8988T (cell line): ENCODE data around the gene PRRC2B.

ENCODE experiments used
- DNase-seq: peaks from one replicate; pipeline ENCODE4 v3.0.0; 2011

Gene PRRC2B

DNA sequence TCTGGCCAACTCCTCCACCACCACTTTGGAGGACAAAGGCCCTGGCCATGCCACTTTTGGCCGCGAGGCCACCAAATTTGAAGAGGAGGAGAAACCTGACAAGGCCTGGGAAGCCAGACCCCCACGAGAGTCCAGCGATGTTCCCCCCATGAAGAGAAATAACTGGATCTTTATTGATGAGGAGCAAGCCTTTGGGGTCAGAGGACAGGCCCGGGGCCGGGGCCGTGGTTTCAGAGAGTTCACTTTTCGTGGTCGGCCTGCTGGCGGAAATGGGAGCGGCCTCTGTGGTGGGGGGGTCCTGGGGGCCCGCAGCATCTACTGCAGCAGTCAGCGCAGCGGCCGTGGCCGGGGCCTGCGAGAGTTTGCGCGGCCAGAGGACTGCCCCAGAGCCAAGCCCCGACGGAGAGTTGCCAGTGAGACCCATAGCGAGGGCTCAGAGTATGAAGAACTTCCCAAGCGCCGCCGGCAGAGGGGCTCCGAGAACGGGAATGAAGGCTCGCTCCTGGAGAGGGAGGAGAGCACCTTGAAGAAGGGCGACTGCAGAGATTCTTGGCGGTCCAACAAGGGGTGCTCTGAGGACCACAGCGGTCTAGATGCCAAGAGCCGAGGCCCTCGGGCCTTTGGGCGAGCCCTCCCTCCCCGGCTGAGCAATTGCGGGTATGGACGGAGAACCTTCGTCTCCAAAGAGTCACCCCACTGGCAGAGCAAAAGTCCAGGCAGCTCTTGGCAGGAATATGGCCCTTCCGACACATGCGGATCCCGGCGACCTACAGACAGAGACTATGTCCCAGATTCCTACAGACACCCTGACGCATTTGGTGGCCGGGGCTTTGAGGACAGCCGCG is 81.4 kb downstream of the PRRC2B start:
- DNase-seq: no peak

DNA sequence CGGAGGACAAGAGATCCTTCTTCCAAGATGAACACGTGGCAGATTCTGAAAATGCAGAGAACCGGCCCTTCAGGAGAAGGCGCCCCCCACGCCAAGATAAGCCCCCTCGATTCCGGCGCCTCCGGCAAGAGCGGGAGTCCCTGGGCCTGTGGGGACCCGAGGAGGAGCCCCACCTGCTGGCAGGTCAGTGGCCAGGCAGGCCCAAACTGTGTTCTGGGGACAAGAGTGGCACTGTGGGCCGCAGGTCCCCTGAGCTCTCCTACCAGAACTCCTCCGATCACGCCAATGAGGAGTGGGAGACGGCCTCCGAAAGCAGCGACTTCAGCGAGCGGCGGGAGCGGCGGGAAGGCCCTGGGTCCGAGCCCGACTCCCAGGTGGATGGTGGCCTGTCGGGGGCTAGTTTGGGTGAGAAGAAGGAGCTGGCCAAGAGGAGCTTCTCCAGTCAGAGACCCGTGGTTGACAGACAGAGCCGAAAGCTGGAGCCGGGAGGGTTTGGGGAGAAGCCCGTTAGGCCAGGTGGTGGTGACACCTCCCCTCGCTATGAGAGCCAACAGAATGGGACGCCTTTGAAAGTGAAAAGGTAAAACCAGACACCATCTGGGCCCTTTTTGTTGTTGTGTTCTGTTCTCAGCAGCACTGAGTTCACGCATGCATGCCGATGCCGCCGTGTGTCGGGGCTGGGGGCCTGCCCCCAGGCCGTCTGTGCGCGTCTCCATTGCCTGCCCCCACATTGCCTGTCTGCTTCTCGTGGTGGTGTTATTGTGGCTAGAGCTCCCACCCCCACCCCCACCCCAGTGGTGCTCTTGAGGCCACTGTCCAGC is 82.3 kb downstream of the PRRC2B start:
- no peak for DNase-seq

DNA sequence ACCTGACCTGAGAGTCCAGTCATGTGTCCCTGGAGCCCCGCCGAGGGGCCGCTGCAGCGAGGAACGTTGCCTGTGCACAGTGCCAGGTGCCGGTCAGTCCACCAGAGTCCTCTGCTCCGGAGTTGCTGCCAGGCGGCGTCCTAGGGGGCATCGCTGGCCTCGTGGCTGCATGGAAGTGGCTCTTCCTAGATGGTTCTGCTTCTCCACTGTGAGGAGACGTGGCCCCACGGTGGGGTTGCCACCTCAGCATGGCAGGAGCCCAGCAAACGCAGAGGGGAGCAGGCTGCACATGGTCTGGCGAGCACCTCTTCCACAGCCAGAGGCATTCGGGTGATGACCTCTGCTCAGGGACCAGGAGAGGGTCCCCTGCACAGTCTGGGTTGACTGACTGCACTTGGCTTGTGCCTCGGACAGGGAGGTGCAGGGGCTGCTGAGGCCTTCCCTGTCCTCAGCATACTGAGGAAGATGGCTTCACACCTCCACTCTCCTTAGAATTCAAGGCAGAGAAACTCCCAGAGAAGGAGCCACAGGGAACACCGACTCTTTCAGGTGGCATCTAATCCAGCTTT is 83.0 kb downstream of the PRRC2B start:
- DNase-seq: no peak

DNA sequence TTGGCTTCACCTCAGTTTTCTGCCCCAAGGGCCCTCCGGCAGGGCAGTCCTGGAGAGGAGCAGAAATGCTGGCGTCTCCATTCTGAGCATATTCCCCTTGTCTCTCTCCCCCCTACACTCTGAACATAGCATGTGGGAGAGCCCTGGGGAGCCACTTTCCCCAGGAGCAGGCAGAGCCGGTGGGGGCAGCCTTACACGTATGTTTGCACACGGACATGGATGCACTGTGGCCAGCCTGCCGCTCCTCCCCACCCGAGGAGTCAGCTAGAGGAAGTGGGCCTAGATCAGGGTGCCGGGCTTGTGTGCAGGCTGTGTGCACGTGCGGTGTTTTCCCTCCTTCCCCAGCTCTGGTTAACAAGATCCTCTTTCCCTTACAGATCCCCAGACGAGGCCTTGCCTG is 83.5 kb downstream of the PRRC2B start:
- no peak for DNase-seq

DNA sequence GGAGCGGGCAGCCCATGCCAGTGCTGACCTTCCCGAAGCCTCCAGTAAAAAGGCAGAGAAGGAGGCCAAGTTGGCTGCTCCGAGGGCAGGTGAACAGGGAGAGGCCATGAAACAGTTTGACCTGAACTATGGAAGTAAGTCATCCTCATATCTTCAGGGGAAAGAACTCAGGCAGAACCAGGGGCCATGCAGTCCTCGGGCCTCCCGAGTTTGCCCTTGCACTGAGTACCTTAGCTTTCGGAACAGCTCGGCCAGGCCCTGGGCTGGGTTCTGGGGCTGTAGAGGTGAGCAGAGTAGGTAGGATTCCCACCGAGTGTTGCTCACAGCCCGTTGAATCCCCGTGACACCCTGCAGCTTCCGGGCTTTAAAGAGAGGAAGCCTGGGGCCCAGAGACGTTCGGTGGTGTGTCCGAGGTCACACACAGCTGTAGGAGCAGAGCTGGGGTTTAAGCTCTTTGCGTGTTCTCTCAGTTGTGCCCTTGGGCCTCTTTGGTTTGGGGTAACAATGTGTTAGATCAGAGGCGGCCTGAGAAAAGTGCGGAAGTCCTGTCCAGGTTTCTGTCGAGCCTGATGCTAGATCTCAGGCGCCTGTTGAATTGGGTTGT is 84.0 kb downstream of the PRRC2B start:
- no peak for DNase-seq

DNA sequence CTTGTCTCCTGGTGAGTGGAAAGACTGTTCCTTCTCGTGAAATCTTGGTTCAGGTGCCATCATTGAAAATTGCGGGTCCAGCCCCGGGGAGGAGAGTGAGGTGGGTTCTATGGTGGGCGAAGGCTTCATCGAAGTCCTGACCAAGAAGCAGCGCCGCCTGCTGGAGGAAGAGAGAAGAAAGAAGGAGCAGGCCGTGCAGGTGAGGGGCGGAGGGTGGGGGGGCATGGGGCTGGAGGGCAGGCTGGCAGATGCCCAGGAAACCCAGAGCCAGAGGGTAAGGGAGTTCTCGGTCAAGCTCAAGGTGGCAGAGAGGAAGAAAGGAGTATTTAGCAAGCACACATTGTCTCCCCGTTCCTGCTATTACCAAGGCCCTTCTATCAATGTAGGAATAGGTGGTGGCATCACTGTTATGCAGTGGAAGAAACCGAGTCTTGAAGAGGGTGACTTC is 84.6 kb downstream of the PRRC2B start:
- no peak for DNase-seq

DNA sequence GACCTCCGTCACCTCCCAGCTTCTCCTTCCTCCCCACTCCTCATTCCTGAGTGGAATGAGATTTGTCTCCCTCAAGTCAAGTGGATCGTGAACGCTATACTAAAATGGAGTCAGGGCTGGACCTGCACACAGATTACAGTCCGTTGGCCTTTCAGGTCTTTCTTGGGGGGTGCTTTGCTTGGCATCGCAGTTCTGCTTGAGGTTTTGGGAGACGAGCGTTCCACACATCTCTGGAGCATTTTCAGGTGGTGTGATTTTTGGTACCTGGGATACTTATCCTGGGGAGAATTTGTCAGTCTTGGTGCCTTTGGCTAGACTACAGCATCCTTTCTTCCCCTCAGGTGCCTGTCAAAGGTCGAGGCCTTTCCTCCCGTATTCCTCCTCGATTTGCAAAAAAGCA is 85.0 kb downstream of the PRRC2B start:
- DNase-seq: no peak

DNA sequence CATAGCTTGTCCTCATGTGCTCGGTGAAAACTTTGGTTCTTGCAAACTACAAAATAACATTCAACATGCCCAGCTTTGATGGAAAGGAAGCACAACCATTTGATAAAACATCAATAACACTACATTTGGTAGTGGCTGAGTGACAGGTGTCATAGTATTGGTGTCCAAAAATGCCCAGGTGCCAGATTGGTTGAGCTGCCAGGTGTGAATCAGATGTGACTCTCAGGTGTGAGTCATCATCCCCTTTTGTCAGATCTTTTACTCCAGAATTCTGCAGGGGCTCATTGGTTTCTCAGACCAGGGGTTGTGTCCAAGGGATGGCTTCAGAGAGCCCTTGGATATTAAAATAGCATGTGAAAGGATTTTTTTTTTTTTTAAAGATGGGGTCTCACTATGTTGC is 86.4 kb downstream of the PRRC2B start:
- DNase-seq: no peak

DNA sequence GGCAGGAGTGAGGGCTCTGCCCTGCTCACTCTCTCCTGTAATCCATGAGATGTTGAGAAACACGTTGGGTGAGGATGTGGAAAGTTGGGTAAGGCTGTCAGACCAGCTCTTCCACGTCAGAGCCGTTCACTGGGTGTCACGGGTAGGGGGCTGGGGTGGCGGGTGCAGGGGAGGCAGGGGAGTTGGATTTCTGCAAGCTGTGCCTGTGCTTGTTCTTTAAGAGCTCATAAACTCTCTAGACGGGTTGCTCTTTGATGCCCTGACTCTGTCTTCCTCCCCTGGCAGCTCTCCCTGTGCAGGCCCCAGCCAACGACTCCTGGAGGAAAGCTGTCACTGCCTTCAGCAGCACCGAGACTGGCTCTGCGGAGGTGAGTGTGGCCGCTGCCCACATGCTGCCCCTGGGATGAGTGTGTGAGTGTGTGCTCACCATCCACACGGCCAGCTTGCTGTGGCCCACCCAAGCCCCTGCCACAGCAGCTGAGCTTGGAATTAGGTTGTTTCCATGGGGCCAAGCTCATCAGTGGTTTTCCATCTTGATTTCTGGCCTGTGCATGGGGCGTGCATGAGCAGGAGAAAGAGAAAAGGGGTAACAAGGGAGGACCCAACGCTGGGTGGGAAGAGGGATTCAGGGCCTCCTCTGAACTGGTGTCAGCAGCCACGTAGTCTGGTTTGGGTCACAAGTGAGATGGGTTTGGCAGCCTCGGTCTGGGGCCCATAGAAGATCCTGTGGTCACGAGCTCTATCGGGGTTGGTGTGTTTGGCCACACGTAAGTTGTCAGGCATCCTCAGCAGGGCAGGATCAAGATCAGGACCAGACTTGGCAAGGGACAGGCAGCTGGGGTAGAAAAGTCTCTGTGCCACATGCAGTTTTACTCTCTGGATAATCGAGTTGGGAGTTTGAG is 87.8 kb downstream of the PRRC2B start:
- DNase-seq: no peak

DNA sequence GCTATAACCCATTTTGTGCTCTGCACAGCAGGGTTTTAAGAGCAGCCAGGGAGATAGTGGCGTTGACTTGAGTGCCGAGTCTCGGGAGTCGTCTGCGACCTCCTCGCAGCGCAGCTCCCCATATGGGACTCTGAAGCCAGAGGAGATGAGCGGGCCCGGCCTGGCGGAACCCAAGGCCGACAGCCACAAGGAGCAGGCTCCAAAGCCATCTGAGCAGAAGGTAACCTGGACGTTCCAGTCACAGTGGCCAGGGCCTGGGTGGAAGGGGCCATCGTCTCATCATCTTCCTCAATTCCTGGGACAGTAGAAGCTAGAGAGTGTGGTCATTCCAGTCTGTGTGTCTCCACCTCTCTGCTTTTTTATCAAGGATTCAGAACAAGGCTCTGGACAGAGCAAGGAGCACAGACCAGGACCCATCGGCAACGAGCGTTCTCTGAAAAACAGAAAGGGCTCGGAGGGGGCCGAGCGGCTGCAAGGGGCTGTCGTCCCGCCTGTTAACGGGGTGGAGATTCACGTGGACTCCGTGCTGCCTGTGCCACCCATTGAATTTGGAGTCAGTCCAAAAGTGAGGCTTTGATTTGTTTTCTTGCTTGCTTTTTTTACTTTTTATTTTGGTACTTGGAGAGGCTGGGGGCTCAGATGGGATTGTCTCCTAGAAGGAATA is 88.6 kb downstream of the PRRC2B start:
- DNase-seq: no peak

DNA sequence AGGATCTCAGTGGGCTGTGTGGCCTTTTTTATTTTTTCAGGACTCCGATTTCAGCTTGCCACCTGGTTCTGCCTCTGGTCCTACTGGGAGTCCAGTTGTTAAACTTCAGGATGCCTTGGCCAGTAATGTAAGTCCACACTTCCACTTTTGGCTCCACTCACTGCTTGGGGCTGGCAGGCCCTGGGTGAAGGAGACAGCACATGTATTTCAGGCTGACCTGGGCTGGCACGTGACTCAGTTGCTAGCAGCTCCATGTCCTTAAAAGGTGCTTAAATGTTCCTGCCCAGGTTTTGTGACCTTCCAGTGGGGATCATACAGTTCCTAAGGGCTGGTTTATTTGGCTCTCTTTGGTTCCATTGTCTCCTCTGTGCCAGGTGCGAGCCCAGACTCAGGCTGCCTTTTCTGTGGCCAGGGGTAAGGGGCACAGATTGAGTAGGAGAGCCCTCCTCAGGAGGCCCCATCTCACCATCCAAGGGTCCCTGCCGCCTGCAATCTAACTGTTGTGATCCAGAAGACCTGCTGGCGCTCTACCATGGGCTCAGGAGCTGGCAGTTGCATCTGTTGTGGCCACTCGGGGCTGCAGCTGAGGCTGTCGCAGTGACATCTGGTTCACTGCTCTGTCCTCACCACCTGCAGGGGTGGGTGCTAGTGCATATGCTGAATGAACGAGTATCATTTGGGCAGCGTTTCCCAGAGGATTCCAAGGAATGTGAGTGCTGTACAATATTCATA is 89.6 kb downstream of the PRRC2B start:
- no peak for DNase-seq

DNA sequence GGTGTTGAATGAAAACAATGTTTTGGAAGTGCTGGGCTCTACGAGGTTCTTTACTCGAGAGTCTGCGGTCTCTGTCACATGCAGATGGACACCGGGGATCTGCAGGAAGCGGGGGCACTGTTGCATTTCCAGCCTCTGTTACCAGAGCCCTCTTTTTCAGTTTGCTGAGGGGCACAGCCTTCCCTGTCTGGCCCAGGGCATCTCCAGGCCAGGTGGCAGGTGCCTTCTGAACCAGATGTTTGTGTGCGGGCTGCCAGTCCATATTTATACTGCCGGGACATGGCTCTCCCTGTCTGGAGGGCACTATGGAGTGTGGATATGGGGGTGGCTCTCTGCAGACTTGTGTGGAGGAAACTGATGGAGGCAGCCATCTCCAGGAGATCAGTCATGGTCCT is 90.2 kb downstream of the PRRC2B start:
- DNase-seq: no peak

DNA sequence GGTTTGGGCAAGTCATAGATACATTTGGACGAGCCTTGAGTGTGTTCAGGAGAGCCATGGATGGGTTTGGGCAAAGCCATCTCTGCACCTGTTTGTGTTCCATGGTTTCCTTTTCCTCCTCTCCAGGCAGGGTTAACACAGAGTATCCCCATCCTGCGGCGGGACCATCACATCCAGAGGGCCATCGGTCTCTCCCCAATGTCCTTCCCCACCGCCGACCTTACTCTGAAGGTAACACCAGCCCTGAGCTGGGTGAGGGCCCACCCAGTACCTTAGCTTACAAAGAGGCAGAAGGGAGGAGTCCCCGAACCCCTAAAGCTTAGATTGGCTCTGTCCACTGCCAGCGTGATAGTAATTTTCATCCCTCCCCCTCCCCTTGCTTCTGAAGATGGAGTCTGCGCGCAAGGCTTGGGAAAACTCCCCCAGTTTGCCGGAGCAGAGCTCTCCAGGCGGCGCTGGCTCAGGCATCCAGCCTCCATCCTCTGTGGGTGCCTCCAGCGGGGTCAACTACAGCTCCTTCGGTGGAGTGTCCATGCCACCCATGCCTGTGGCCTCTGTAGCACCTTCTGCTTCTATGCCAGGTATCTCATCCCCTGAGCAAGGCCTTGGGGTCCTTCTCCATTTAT is 90.8 kb downstream of the PRRC2B start:
- DNase-seq: no peak

DNA sequence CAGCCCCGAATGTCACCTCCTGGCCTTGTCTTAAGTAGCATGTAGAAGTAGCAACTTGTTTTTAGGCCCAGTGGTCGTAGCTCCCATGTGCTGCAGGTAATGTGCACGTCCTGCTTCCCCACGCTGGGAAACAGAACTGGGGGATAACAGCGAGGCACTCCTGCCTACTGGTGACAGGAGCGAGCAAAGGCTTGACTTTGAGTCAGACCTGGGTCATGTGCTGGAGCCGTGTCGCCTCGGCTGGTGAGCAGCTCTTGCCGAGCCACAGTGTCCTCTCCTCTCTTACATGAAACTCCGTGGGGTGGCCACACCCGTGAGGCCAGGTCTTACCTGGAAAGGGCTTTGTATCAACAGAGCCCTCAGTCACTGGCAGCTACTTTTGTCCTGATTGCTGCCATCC is 91.3 kb downstream of the PRRC2B start:
- no peak for DNase-seq

DNA sequence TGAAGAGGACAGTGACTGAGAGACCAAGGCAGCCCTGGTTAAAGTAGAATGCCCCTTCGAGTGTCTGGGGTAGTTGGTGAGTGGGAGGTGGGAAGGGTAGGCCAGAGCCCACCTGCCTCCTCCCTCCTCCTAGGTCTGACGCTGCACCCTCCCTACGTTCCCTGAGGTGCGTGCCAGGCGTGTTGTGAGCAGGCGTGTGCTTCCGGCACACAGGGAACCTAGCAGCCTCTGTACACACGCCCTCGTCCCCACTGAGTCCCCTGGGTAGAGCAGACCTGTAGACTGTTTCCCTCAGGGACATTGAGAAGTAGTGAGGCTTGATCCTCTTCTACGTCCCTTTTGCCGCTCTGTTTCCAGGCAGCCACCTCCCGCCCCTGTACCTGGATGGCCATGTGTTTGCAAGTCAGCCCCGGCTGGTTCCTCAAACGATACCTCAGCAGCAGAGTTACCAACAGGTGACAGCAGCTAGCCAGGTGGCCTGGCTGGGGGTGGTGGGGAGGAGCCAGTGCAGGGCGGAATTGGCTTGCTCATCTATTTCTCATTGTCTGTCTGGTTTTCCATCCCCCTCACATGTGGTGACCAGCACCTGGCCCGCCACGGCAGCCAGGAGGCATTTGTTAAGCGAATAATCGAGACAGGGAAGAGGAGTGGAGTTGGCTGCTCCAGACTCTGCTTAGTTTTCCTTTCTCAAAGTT is 92.0 kb downstream of the PRRC2B start:
- no peak for DNase-seq

DNA sequence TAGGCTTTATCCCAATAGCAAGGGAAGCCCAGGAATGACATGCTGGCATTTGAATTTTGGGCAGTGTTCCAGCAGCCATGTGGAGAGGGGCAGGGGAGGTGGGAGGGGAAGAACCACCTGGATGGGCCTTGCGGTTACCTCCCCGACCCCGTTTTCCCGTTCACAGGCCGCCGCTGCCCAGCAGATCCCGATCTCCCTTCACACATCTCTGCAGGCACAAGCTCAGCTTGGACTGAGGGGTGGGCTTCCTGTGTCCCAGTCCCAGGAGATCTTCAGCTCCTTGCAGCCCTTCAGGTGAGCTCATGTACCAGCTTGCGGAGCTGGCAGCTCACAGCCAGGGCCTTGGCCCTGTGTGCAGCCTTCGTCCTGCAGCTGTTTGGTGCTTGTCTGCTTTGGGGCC is 93.1 kb downstream of the PRRC2B start:
- no peak for DNase-seq

DNA sequence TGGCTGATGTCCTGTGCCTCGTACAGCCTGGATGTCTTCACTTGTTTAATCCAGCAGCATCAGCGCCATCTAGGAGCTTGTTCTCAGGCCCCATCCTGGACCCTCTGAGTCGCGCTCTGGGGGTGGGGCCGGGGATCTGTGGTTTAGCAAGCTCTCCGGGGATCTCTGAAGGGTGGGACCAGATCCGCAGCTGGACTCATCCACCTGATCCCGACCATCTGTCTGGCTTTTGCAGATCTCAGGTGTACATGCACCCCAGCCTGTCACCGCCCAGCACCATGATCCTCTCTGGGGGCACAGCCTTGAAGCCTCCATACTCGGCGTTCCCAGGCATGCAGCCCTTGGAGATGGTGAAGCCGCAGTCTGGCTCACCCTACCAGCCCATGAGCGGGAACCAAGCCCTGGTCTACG is 93.7 kb downstream of the PRRC2B start:
- DNase-seq: no peak

DNA sequence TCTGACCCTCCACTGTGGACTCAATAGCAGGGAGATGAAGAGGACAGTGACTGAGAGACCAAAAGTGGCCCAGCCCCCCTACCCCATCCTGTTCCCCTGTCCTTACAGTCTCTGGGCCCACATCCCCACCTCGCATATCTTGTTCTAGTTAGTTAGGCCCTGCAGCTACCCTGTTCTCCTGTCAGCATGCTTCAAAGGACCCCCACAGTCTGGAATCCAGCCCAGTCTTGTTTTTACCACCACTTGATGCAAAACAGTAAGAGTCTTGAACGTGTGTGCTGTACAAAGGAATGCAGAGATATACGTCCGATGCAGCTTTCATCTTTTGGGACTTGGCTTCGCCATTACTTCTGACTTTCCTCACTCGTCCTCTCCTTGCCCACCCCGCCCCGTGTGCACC is 96.6 kb downstream of the PRRC2B start:
- no peak for DNase-seq

DNA sequence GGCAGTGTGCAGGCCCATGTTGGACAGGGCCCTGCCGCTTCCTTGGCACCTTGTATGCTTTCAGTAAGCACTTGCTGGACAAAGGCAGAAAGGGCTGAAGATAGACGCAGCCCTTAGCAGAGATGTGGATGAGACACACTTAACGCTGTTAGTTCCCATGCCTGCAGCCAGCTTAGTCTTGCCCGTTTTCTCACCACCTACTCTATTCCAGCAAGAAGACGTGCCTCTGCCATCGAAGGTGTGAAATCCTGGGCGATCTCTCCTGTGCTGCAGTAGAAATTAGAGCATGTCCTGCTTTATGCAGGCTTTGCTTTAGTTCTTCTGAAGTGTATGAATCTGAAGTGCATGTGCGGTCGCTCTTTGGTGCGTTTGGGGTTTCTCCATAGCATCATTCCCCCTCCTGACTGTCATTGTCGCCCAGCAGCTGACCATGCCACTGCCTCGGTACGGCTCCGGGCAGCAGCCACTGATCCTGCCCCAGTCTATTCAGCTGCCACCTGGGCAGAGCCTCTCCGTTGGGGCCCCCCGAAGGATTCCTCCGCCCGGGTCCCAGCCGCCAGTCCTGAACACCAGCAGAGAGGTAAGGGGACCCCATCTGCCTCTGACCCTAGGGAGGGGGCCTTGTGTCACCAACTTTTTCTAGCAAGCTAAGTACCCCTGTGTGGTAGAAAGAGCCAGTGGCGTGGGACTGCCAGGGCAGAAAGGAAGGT is 97.3 kb downstream of the PRRC2B start:
- no peak for DNase-seq
